PC-9 (cell line): ENCODE results near the gene CDK18.

Experiments
- CTCF ChIP-seq: fragments of 200-600 bp; sonication (generic); conservative IDR thresholded peaks from 2 replicates; pipeline ENCODE4 v1.6.1; 2017; ENCODE audit warnings: mixed run types, antibody characterized with exemption, mild to moderate bottlenecking, moderate library complexity
- EZH2 ChIP-seq: fragments of 200-600 bp; sonication (generic); IDR thresholded peaks from 2 replicates; pipeline ENCODE4 v1.8.0; 2017; ENCODE audit warnings: antibody characterized with exemption, low read depth

- no peak for TF ChIP-seq CTCF
- no peak for TF ChIP-seq EZH2
These were observed 6.5 kb downstream of the CDK18 start for GRCh38 chr1:205510951-205511330.
